SK-N-MC (cell line): ENCODE results near the gene IMMP2L.
"Not testable (repeated sequence)": the region's sequence is repeated elsewhere in the genome, so short reads cannot be mapped to it uniquely, and the experiment has no call there.

Experiments used
- DNase-seq: peaks from one replicate; pipeline ENCODE4 v3.0.0-alpha.2; 2011; ENCODE audit warnings: low read depth, low spot score
- H3K27ac ChIP-seq: fragments of 200-600 bp; sonication (generic); 2 replicates; pipeline ENCODE4 v1.5.1; 2016; ENCODE audit warnings: mixed run types
- H3K36me3 ChIP-seq: fragments of 200-600 bp; sonication (generic); 2 replicates; pipeline ENCODE4 v1.6.1; 2017; ENCODE audit warnings: antibody characterized with exemption, low read length, mixed read lengths; ENCODE audit not compliant: insufficient read depth
- H3K4me3 ChIP-seq: fragments of 200-600 bp; sonication (generic); 2 replicates; pipeline ENCODE4 v1.5.1; 2016
- H3K9ac ChIP-seq: fragments of 200-600 bp; sonication (generic); 2 replicates; pipeline ENCODE4 v1.8.0; 2017; ENCODE audit warnings: mixed run types, mixed read lengths; ENCODE audit not compliant: insufficient read length
- H3K9me3 ChIP-seq: fragments of 200-600 bp; sonication (generic); 2 replicates; pipeline ENCODE4 v1.6.1; 2017; ENCODE audit warnings: low read depth, mild to moderate bottlenecking, antibody characterized with exemption, low read length, moderate library complexity, mixed read lengths
- EZH2 ChIP-seq: fragments of 200-600 bp; sonication (generic); IDR thresholded peaks from one replicate; pipeline ENCODE4 v1.6.1; 2017; ENCODE audit warnings: antibody characterized with exemption
- FOXP2 ChIP-seq: optimal IDR thresholded peaks from 2 replicates; pipeline ENCODE3; 2011; ENCODE audit warnings: mild to moderate bottlenecking, moderate library complexity; ENCODE audit not compliant: insufficient read depth; ENCODE audit errors: extremely low read length, control extremely low read depth
- POLR2AphosphoS5 ChIP-seq: IDR thresholded peaks from 2 replicates; pipeline ENCODE4 v1.6.1; 2012; ENCODE audit warnings: mild to moderate bottlenecking, low read depth, low read length, borderline replicate concordance

IMMP2L gene

GRCh38 chr7:110676785-110677184 lies 885.5 kb downstream of the IMMP2L start:
- Histone ChIP-seq H3K36me3 (no peaks in the 10 kb centered on the region), H3K9me3 (no peaks in the 10 kb centered on the region), H3K9ac (no peak overlapping the region), H3K27ac (no peak overlapping the region), H3K4me3 (no peak overlapping the region)
- no peak for TF ChIP-seq EZH2
- no peak for TF ChIP-seq FOXP2
- TF ChIP-seq POLR2AphosphoS5: no peak
- DNase-seq: no peak

- Histone ChIP-seq H3K27ac (no peak overlapping the region), H3K9me3 (no peaks in the 10 kb centered on the region), H3K9ac (no peak overlapping the region), H3K36me3 (no peaks in the 10 kb centered on the region), H3K4me3 (no peak overlapping the region)
- TF ChIP-seq POLR2AphosphoS5 (no peak), FOXP2 (no peak), EZH2 (no peak)
- no peak for DNase-seq
These were observed 886.7 kb downstream of the IMMP2L start for GRCh38 chr7:110675383-110676103.

- no peaks in the 10 kb centered on the region for H3K9me3 ChIP-seq
- TF ChIP-seq POLR2AphosphoS5: no peak
- TF ChIP-seq FOXP2: no peak
- no peak overlapping the region for H3K27ac ChIP-seq
- H3K9ac ChIP-seq: no peak overlapping the region
- H3K4me3 ChIP-seq: no peak overlapping the region
- no peak for DNase-seq
- no peaks in the 10 kb centered on the region for H3K36me3 ChIP-seq
These were observed 889.1 kb downstream of the IMMP2L start for GRCh38 chr7:110673148-110673547.

DNA sequence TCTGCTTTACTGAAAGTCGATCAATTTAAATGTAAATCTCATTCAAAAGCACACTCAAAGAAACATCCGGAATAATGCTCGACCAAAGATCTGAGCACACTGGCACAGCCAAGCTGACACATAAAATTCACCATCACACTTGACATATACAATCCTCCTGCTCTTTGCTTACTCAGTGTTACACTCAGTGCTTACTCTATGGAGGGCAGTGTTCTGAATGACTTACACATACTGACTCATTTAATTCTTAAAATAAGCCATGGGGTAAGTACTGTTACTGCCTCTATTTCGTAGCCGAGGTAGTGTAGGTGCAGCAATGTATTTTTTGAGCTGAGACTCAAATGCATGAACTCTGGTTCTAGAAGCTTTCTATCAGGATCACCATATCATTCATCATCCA lies 892.9 kb downstream of the IMMP2L start:
- Histone ChIP-seq H3K9ac (no peak overlapping the region), H3K4me3 (no peak overlapping the region), H3K27ac (no peak overlapping the region), H3K9me3 (no peaks in the 10 kb centered on the region), H3K36me3 (no peaks in the 10 kb centered on the region)
- no peak for TF ChIP-seq POLR2AphosphoS5
- TF ChIP-seq EZH2: no peak
- no peak for TF ChIP-seq FOXP2
- no peak for DNase-seq

- H3K9me3 ChIP-seq: no peaks in the 10 kb centered on the region
- no peak for TF ChIP-seq FOXP2
- no peak for TF ChIP-seq EZH2
- no peak for TF ChIP-seq POLR2AphosphoS5
- H3K4me3 ChIP-seq: peak overlapping the region; percentile 42
- peak overlapping the region; percentile 47 for H3K9ac ChIP-seq
- peak overlapping the region; percentile 79 for H3K27ac ChIP-seq
- peak; percentile 3 for DNase-seq
- H3K36me3 ChIP-seq: no peaks in the 10 kb centered on the region
These were observed 897.5 kb downstream of the IMMP2L start for GRCh38 chr7:110664803-110665202.

GRCh38 chr7:110660637-110661036 lies 901.7 kb downstream of the IMMP2L start:
- not testable (repeated sequence) for H3K9me3 ChIP-seq, H3K9ac ChIP-seq, H3K36me3 ChIP-seq, H3K4me3 ChIP-seq, DNase-seq, H3K27ac ChIP-seq

DNA sequence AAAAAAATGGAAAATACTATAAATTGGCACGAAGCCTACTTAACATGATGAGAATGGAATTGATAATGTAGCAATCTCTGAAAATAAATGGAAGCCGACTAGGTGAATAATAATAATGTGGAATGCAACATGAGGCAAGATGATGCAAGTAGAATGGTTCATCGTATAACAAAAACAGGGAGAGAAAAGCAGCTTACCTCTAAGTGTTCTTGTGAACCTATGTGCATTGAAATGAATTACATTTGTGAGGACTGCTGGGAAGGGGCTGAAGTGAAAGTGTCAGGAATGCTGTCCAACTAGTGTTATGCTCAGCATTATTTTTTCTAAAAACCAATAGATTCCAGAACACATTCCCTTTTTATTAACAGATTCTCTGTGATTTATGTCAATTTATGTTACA lies 912.0 kb downstream of the IMMP2L start:
- Histone ChIP-seq H3K36me3 (no peaks in the 10 kb centered on the region), H3K4me3 (no peak overlapping the region), H3K9me3 (no peaks in the 10 kb centered on the region), H3K9ac (no peak overlapping the region), H3K27ac (no peak overlapping the region)
- DNase-seq: no peak
- TF ChIP-seq EZH2: no peak
- TF ChIP-seq POLR2AphosphoS5: no peak
- no peak for TF ChIP-seq FOXP2

DNA sequence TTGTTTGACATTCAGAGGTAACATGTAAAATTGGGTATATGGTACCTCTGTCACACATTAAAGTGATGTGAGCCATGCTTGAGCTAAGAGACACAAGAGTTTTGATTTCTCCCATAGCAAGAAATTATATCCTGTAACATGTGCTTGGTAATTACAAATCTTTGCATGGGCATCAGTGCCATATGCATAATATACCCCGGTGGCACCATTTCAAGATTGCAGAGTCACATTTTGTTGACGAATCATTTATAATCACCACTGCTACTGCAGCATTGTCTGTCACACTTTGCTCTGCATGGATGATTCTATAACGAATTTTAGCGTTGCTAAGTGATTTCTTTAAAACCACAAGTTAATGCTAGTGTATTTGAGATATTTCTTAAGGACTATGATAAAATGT lies 915.0 kb downstream of the IMMP2L start:
- Histone ChIP-seq H3K27ac (no peak overlapping the region), H3K4me3 (no peak overlapping the region), H3K9me3 (no peaks in the 10 kb centered on the region), H3K9ac (no peak overlapping the region), H3K36me3 (no peaks in the 10 kb centered on the region)
- DNase-seq: no peak
- TF ChIP-seq POLR2AphosphoS5 (no peak), FOXP2 (no peak), EZH2 (no peak)

DNA sequence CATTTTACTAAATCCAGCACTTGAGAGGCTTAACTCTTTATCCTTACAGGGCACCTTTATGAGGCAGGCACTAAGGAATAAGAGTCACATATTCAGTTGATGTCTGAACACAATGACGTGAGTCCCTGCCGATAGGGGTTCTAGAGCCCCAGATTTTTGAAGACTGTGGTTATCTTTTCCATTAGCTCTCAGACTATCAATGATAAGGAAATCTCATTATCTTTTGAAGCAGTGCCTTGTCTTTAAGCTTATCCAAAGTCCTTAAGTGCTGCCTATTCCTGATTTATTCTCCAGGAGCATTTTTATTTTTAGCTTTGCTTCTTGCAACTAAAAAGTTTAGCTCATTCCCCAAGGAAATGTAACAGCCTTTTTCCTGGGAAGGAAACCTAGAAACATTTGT lies 915.5 kb downstream of the IMMP2L start:
- DNase-seq: no peak
- no peaks in the 10 kb centered on the region for H3K9me3 ChIP-seq
- no peak overlapping the region for H3K27ac ChIP-seq
- no peaks in the 10 kb centered on the region for H3K36me3 ChIP-seq
- TF ChIP-seq POLR2AphosphoS5 (no peak), EZH2 (no peak), FOXP2 (no peak)
- no peak overlapping the region for H3K4me3 ChIP-seq
- H3K9ac ChIP-seq: no peak overlapping the region
